ENCODE results near the gene ERBB2.
A peak's percentile ranks its signal among the peaks of the same experiment; 100 is the strongest.

Gene ERBB2

DNA sequence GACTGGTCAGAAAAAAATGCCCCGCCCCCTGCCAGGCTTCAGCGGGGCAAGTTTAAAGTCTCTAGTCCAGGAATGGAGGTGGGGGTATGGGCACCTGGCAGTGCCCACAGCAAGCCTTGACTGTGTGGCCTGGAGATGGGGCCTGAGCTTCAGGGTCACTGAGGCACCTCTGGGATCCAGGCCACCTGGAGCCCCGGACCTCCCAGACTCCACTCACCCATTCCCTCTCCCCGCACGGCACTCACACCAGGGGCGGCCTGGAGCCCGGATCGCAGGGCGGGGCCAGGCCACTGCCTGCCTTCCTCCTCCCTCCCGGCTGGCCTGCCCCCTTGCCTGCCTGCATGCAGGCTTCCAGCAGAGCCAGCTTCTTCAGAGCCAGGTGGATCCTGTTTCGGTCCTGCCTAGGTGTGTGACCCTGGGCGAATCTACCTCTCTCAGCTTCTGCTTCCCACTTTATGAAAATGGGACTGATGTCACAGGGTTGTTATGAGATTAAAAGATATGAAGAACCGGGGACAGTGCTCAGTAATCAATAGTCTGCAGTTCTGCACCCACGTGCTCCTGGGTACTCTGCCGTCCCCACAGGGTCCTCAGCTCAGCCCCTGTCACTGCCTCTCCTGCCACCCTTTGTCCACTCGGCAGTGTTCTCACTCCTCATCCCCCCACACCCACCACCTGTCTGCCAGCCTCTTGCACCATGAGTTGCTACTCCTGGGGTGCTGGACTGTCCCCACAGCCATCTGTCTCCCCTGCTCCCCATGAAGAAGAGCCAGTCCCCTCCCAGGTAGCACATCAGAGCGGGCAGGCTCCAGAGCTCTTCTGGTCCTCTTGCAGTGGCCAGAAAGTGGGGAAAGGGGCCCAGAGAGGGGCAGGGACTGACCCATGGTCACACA lies 35.9 kb upstream of the ERBB2 start:
- H3K4me3 ChIP-seq (ENCODE audit: low read depth, low read length): no peak overlapping the region
- TF ChIP-seq POLR2A (IDR thresholded peaks at IDR 0.05; ENCODE audit: extremely low read depth, insufficient read length) (no peak), MYC (IDR thresholded peaks at IDR 0.05; ENCODE audit: low read depth, low read length) (no peak)
- TF ChIP-seq, protein P1, sequence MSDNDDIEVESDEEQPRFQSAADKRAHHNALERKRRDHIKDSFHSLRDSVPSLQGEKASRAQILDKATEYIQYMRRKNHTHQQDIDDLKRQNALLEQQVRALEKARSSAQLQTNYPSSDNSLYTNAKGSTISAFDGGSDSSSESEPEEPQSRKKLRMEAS (IDR thresholded peaks at IDR 0.05; ENCODE audit: low read depth, low read length): no peak
- TF ChIP-seq, protein P2, sequence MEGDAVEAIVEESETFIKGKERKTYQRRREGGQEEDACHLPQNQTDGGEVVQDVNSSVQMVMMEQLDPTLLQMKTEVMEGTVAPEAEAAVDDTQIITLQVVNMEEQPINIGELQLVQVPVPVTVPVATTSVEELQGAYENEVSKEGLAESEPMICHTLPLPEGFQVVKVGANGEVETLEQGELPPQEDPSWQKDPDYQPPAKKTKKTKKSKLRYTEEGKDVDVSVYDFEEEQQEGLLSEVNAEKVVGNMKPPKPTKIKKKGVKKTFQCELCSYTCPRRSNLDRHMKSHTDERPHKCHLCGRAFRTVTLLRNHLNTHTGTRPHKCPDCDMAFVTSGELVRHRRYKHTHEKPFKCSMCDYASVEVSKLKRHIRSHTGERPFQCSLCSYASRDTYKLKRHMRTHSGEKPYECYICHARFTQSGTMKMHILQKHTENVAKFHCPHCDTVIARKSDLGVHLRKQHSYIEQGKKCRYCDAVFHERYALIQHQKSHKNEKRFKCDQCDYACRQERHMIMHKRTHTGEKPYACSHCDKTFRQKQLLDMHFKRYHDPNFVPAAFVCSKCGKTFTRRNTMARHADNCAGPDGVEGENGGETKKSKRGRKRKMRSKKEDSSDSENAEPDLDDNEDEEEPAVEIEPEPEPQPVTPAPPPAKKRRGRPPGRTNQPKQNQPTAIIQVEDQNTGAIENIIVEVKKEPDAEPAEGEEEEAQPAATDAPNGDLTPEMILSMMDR (IDR thresholded peaks at IDR 0.05; ENCODE audit: low read depth, low read length): no peak
- no peak for DNase-seq (ENCODE audit: low read depth)

- TF ChIP-seq, protein P1 (IDR thresholded peaks at IDR 0.05; ENCODE audit: low read depth, low read length): no peak
- TF ChIP-seq MYC (IDR thresholded peaks at IDR 0.05; ENCODE audit: low read depth, low read length) (no peak), POLR2A (IDR thresholded peaks at IDR 0.05; ENCODE audit: extremely low read depth, insufficient read length) (no peak)
- TF ChIP-seq, protein P2 (IDR thresholded peaks at IDR 0.05; ENCODE audit: low read depth, low read length): no peak
- no peak for DNase-seq (ENCODE audit: low read depth)
- H3K4me3 ChIP-seq (ENCODE audit: low read depth, low read length): no peak within 1 kb of the TSS
Measured at GRCh38 chr17:39664581-39665561, 35.0 kb upstream of the ERBB2 start, which contains the start of gene TCAP. TCAP (plus strand) TSS chr17:39665349; CDS start chr17:39665360, 11 bp downstream.

- peak; percentile 51 for DNase-seq (ENCODE audit: low read depth)
- no peak overlapping the region for H3K4me3 ChIP-seq (ENCODE audit: low read depth, low read length)
- TF ChIP-seq, protein P2 (IDR thresholded peaks at IDR 0.05; ENCODE audit: low read depth, low read length): peak; percentile 5
- TF ChIP-seq POLR2A (IDR thresholded peaks at IDR 0.05; ENCODE audit: extremely low read depth, insufficient read length): no peak
Measured at GRCh38 chr17:39665642-39666224, 34.1 kb upstream of the ERBB2 start.

DNA sequence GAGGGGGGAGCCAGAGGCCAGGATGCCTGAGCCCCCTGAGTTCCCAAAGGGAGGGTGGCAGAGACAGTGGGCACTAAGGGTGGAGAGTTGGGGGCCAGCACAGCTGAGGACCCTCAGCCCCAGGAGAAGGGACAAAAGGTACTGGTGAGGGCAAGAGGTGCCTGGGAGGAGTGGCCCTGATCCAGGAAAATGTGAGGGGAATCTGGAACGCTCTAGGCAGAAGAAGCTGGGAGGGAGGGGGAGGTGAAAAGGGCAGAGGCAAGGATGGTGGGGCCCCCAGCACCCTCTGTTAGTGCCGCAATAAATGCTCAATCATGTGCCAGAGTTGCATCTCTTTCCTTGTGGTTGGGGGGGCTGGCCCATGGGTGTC lies 33.6 kb upstream of the ERBB2 start:
- TF ChIP-seq, protein P2 (IDR thresholded peaks at IDR 0.05; ENCODE audit: low read depth, low read length): no peak
- TF ChIP-seq MYC (IDR thresholded peaks at IDR 0.05; ENCODE audit: low read depth, low read length) (no peak), POLR2A (IDR thresholded peaks at IDR 0.05; ENCODE audit: extremely low read depth, insufficient read length) (no peak)
- TF ChIP-seq, protein P1 (IDR thresholded peaks at IDR 0.05; ENCODE audit: low read depth, low read length): no peak
- no peak for DNase-seq (ENCODE audit: low read depth)
- no peak overlapping the region for H3K4me3 ChIP-seq (ENCODE audit: low read depth, low read length)

DNA sequence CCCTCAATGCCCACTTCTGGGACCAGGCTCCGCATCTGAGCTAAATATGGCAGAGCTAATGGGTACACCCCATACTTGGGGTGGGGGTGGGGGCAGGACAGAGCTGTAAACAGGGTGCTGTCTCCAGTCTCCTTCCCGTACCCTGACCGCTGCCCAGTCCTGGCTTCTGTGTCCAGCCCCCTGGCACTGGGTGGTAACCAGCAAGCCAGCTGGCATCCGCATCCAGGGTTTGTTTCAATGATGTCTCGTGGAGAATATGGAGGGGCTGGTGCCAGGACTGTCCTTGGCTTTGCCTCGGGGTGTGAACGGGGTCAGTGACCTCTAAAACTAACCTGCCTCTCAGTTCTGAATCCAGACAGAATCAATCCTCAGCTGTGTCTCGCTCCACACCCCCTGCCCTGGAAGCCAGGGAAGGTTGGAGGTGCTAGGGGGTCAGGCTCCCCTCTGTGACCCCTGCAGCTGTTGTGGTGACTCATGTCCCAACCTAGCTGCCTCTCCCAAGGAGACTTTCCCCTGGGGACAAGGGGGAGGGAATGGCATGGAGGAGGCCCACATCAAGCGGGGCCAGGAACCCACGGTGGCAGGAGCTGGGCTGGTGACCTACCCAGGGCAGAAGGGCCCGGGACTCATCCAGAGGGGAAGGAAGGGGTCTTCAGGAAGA lies 33.1 kb upstream of the ERBB2 start:
- no peak for TF ChIP-seq POLR2A (IDR thresholded peaks at IDR 0.05; ENCODE audit: extremely low read depth, insufficient read length)
- TF ChIP-seq MYC (IDR thresholded peaks at IDR 0.05; ENCODE audit: low read depth, low read length): no peak
- TF ChIP-seq, protein P1 (IDR thresholded peaks at IDR 0.05; ENCODE audit: low read depth, low read length): no peak
- TF ChIP-seq, protein P2 (IDR thresholded peaks at IDR 0.05; ENCODE audit: low read depth, low read length): no peak
- no peak overlapping the region for H3K4me3 ChIP-seq (ENCODE audit: low read depth, low read length)
- peak; percentile 71 for DNase-seq (ENCODE audit: low read depth)
